ENCODE results near the gene NHLH1.

NHLH1 gene

DNA sequence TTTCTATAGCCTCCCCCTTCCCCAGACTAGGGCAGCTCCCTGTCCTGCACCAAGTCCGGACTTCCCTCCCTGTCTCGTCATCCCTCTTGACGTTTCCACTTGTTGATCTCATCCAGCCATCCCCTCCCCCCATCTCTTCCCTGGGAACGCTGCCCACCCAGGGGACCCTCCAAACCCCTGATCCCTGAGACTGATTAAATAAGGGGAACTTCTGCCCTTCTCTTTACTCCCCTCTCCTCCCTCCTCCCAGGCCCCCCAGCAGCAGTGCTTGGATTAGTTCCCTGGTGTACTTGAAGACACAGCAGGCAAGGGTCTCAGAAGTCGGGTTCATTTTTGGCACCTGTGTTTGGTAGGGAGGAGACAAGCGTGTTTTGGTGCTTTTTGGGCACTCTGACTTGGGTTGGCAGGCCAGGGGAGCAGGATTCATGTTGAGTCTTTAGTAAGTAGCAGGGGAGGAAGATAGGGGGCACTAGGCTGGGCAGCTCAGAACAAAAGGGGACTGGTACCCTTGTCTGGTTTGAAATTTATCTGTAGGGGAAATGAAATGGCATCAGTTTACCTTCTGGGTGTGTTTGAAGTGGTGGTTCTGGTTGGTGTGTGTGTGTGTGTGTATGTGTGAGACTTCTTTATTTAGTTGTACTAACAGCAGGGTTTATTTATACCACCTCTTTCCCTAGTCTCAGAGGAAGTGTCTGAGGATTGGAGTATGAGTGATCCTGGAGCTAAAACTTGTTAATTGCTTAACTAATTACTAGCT is 44.6 kb downstream of the NHLH1 start:
- Histone ChIP-seq H3F3A (ENCODE audit: insufficient read depth, low read length) (no peaks in the 10 kb centered on the region), H2AFZ (ENCODE audit: low read length) (no peak overlapping the region), H3K36me3 (ENCODE audit: insufficient read depth, low read length) (no peaks in the 10 kb centered on the region), H3K79me2 (ENCODE audit: insufficient read depth, low read length) (no peaks in the 10 kb centered on the region), H3K4me1 (ENCODE audit: insufficient read depth, low read length, severe bottlenecking) (no peaks in the 10 kb centered on the region), H3K9me2 (ENCODE audit: low read depth, low read length) (no peaks in the 10 kb centered on the region), H3K9ac (ENCODE audit: low read length) (no peak overlapping the region), H3K27me3 (ENCODE audit: insufficient read depth, low read length) (0 out of 2 replicates have a peak, but pooled peaks cover 8% of the 10 kb centered on the region), H3K4me3 (ENCODE audit: low read depth, low read length, poor library complexity, severe bottlenecking) (no peak overlapping the region), H3K27ac (ENCODE audit: low read depth, low read length, poor library complexity, severe bottlenecking) (no peak overlapping the region), H3K4me2 (ENCODE audit: low read length) (no peak overlapping the region), H3K9me3 (ENCODE audit: low read length) (no peaks in the 10 kb centered on the region), H4K20me1 (ENCODE audit: insufficient read depth, low read length) (no peaks in the 10 kb centered on the region)
- no peak for TF ChIP-seq EZH2 (IDR thresholded peaks at IDR 0.05; ENCODE audit: borderline replicate concordance, low read length)
- TF ChIP-seq, protein P1, sequence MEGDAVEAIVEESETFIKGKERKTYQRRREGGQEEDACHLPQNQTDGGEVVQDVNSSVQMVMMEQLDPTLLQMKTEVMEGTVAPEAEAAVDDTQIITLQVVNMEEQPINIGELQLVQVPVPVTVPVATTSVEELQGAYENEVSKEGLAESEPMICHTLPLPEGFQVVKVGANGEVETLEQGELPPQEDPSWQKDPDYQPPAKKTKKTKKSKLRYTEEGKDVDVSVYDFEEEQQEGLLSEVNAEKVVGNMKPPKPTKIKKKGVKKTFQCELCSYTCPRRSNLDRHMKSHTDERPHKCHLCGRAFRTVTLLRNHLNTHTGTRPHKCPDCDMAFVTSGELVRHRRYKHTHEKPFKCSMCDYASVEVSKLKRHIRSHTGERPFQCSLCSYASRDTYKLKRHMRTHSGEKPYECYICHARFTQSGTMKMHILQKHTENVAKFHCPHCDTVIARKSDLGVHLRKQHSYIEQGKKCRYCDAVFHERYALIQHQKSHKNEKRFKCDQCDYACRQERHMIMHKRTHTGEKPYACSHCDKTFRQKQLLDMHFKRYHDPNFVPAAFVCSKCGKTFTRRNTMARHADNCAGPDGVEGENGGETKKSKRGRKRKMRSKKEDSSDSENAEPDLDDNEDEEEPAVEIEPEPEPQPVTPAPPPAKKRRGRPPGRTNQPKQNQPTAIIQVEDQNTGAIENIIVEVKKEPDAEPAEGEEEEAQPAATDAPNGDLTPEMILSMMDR (IDR thresholded peaks at IDR 0.05; ENCODE audit: low read length) = no peak

DNA sequence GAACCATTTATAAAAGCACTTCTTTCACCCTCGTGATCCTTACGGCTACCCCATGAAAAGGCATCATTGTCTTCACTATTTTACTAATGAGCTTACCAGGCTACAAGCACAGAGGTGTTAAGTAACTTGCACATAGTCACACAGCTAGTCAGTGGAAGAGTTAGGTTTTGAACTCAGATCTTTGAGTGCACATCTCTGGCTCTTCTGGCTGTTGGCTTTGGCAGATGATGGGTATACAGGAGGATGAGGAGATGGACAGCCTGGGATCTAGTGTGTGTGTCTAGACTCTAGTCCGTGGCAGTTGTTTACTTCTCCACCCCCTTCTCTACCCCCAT is 45.1 kb downstream of the NHLH1 start:
- Histone ChIP-seq H3K9me3 (ENCODE audit: low read length) (no peaks in the 10 kb centered on the region), H3K9ac (ENCODE audit: low read length) (no peak overlapping the region), H3K27ac (ENCODE audit: low read depth, low read length, poor library complexity, severe bottlenecking) (no peak overlapping the region), H3K9me2 (ENCODE audit: low read depth, low read length) (no peaks in the 10 kb centered on the region), H3K36me3 (ENCODE audit: insufficient read depth, low read length) (no peaks in the 10 kb centered on the region), H3K4me3 (ENCODE audit: low read depth, low read length, poor library complexity, severe bottlenecking) (no peak overlapping the region), H2AFZ (ENCODE audit: low read length) (no peak overlapping the region), H3K4me2 (ENCODE audit: low read length) (no peak overlapping the region), H3K79me2 (ENCODE audit: insufficient read depth, low read length) (no peaks in the 10 kb centered on the region), H4K20me1 (ENCODE audit: insufficient read depth, low read length) (no peaks in the 10 kb centered on the region), H3K4me1 (ENCODE audit: insufficient read depth, low read length, severe bottlenecking) (no peaks in the 10 kb centered on the region), H3K27me3 (ENCODE audit: insufficient read depth, low read length) (0 out of 2 replicates have a peak, but pooled peaks cover 8% of the 10 kb centered on the region), H3F3A (ENCODE audit: insufficient read depth, low read length) (no peaks in the 10 kb centered on the region)
- TF ChIP-seq, protein P1 (IDR thresholded peaks at IDR 0.05; ENCODE audit: low read length) = no peak
- TF ChIP-seq EZH2 (IDR thresholded peaks at IDR 0.05; ENCODE audit: borderline replicate concordance, low read length) = no peak

DNA sequence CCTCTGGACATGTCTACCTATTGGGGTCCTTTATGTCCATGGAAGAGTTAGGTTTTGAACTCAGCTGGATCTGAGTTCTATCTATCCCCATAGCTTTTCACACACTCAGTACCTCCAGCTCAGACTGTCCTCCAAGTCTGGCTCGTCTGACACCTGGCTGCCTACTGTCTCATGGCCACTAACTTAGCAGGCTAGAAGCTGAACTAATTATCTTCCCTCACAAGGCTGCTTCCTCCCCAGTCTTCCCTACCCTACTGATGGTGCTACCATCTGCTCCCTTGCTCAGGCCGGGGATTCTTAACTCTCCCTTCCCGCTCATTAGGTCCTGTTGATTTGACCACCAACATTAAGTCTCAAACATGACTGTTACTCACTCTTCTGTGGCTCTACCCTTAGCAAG is 46.8 kb downstream of the NHLH1 start:
- 0 out of 2 replicates have a peak, but pooled peaks cover 8% of the 10 kb centered on the region for H3K27me3 ChIP-seq (ENCODE audit: insufficient read depth, low read length)
- H3K9me2 ChIP-seq (ENCODE audit: low read depth, low read length) = no peaks in the 10 kb centered on the region
- no peak overlapping the region for H3K4me2 ChIP-seq (ENCODE audit: low read length)
- H3K9me3 ChIP-seq (ENCODE audit: low read length) = no peaks in the 10 kb centered on the region
- no peak overlapping the region for H3K4me3 ChIP-seq (ENCODE audit: low read depth, low read length, poor library complexity, severe bottlenecking)
- H3K9ac ChIP-seq (ENCODE audit: low read length) = no peak overlapping the region
- no peaks in the 10 kb centered on the region for H3K4me1 ChIP-seq (ENCODE audit: insufficient read depth, low read length, severe bottlenecking)
- no peaks in the 10 kb centered on the region for H3F3A ChIP-seq (ENCODE audit: insufficient read depth, low read length)
- H3K79me2 ChIP-seq (ENCODE audit: insufficient read depth, low read length) = no peaks in the 10 kb centered on the region
- TF ChIP-seq EZH2 (IDR thresholded peaks at IDR 0.05; ENCODE audit: borderline replicate concordance, low read length) = no peak
- TF ChIP-seq, protein P1 (IDR thresholded peaks at IDR 0.05; ENCODE audit: low read length) = no peak
- H2AFZ ChIP-seq (ENCODE audit: low read length) = no peak overlapping the region
- no peaks in the 10 kb centered on the region for H4K20me1 ChIP-seq (ENCODE audit: insufficient read depth, low read length)
- H3K36me3 ChIP-seq (ENCODE audit: insufficient read depth, low read length) = no peaks in the 10 kb centered on the region
- no peak overlapping the region for H3K27ac ChIP-seq (ENCODE audit: low read depth, low read length, poor library complexity, severe bottlenecking)

Data from OCI-LY1 (cell line).